HG03342 (cell line): ENCODE results near the gene RNF103.
A peak's percentile ranks its signal among the peaks of the same experiment; 100 is the strongest.

ENCODE experiments used
- ATAC-seq: cut with Tn5 transposase; IDR thresholded peaks from one replicate; pipeline ENCODE4 v1.9.1; 2021; ENCODE audit warnings: mild to moderate bottlenecking, moderate library complexity; ENCODE audit not compliant: unreplicated experiment

RNF103 gene

GRCh38 chr2:86566821-86567190 is 56.9 kb downstream of the RNF103 start:
- ATAC-seq, result no peak

- ATAC-seq, result no peak
Observed at GRCh38 chr2:86566158-86566820, 57.4 kb downstream of the RNF103 start.

GRCh38 chr2:86563650-86564061 is 60.0 kb downstream of the RNF103 start:
- no peak for ATAC-seq

DNA sequence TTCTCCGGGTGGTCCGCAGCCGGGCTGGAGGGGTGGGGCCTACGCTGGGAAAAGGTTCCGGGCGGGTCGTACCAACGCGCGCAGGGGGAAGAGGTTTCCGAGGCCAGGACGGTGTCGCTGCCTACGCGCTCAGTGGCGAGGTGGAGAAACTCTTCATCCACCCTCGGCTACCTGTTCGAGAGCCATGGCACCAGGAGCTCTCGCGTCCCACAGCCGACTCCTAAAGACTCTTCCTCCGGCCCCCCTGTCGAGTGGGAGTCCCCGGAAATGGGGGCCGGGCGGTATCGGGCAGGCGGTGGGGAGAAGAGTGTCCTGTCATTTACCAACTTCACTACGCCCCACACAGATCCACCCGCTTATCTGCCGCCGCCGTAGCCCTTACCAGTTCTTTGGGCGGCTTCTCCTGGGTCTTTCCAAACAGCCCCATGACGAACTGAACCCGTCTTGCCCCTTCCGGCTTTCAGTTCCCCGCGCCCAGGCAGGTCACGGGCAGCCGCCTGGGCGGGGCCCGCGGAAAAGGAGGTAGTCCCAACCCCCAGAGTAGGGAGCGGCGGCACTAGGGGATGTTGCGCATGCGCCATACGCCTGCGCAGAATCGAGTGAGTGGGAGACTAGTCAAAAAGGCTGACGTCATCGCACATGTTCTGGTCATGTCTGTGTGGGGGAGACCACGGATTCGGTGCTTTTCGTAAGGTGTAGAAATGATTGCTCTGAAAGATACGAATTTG is 60.6 kb downstream of the RNF103 start, which contains the start of gene CHMP3:
Gene CHMP3 (minus strand): TSS at position 522 of the 728 bp plus-strand sequence. CDS start 95 bp downstream, at position 427.
- ATAC-seq, result peak; percentile 86

GRCh38 chr2:86562485-86562921 is 61.2 kb downstream of the RNF103 start:
- ATAC-seq, result no peak

DNA sequence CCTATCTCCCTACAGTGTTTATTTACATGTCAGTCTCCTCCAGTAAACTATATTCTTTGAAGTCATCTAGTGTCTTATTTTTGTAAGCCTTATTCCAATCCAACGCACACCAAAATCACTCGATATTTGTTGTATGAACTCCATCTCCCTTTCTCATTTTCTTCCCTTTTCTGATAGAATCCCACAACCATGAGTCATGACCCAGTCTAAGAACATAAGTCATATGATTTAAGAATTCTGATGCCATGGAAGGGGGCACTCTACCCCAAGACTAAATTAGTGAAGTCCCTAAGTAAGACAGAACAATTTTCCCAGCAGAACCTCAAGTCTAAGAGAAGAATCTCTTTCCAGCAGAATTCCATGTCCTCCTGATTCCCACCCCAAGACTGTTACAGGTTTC is 65.8 kb downstream of the RNF103 start:
- ATAC-seq, result no peak

DNA sequence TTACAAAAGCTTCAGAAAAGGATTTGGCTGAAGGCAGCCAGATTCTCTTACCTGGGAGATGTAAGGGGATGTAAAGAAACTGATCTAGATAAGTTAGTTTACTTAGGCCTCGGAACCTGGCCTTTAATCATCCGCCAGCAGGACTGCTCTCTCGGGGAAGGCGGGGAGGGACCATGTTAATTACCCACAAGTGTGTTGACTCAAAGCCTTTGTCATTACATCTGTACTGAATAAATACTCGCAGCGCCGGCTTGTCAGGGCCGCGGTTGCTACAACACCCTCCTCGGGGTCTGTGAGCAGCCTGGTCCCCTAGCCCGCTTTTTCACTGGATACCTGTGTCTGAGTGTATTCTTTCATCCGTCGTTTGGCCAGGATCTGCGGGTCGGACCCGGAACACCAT is 67.2 kb downstream of the RNF103 start:
- ATAC-seq, result no peak
